Measurements from ENCODE around the gene POLRMT. TPM values are rescaled to one million over a fixed set of nuclear protein-coding genes. Genes with fewer than 3 reads are reported as not detected.
"Not testable (repeated sequence)": the region's sequence is repeated elsewhere in the genome, so short reads cannot be mapped to it uniquely, and the experiment has no call there.

The POLRMT gene
- total RNA-seq, 1 experiment from 2014 or later: 40.9 TPM

DNA sequence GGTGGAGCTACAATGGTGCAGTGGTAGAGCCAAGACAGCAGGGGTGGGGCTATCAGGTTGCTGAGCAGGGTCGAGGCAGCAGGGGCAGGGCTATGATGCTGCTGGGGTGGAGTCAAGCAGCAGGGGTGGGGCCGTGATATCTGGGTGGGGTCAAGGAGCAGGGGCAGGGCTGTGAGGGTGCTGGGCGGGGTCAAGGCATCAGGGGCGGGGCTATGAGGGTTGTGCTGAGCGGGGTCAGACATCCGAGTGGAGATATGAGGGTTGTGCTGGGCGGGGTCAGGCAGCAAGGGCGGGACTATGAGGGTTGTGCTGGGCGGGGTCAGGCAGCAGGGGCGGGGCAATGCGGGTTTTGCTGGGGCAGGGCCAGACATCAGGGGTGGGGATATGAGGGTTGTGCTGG is 29.0 kb downstream of the POLRMT start:
- Mint-ChIP-seq H3K4me1 (ENCODE audit: insufficient read depth, unreplicated experiment) (no peaks in the 10 kb centered on the region), H3K36me3 (ENCODE audit: insufficient read depth, unreplicated experiment) (no peaks in the 10 kb centered on the region), H3K9me3 (ENCODE audit: unreplicated experiment) (no peaks in the 10 kb centered on the region), H3K4me3 (ENCODE audit: unreplicated experiment) (no peak overlapping the region), H3K27ac (ENCODE audit: low read depth, unreplicated experiment) (no peak overlapping the region), H3K27me3 (ENCODE audit: insufficient read depth, unreplicated experiment) (no peaks in the 10 kb centered on the region)
- DNase-seq (ENCODE audit: unreplicated experiment): no peak
- ChIA-PET POLR2A (no interaction called here), CTCF (no interaction called here)
- intact Hi-C loops (cut with micrococcal nuclease): no loop called here
- BruUV-seq (replicated peaks): no TSS peak
- TF ChIP-seq, protein P1, sequence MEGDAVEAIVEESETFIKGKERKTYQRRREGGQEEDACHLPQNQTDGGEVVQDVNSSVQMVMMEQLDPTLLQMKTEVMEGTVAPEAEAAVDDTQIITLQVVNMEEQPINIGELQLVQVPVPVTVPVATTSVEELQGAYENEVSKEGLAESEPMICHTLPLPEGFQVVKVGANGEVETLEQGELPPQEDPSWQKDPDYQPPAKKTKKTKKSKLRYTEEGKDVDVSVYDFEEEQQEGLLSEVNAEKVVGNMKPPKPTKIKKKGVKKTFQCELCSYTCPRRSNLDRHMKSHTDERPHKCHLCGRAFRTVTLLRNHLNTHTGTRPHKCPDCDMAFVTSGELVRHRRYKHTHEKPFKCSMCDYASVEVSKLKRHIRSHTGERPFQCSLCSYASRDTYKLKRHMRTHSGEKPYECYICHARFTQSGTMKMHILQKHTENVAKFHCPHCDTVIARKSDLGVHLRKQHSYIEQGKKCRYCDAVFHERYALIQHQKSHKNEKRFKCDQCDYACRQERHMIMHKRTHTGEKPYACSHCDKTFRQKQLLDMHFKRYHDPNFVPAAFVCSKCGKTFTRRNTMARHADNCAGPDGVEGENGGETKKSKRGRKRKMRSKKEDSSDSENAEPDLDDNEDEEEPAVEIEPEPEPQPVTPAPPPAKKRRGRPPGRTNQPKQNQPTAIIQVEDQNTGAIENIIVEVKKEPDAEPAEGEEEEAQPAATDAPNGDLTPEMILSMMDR (IDR thresholded peaks at IDR 0.05; ENCODE audit: unreplicated experiment): no peak

GRCh38 chr19:603779-604178 is 29.6 kb downstream of the POLRMT start:
- BruUV-seq (replicated peaks); CTCF ChIA-PET; H3K4me1 Mint-ChIP-seq (ENCODE audit: insufficient read depth, unreplicated experiment); H3K9me3 Mint-ChIP-seq (ENCODE audit: unreplicated experiment); intact Hi-C loops (cut with micrococcal nuclease); DNase-seq (ENCODE audit: unreplicated experiment); POLR2A ChIA-PET; H3K36me3 Mint-ChIP-seq (ENCODE audit: insufficient read depth, unreplicated experiment); H3K27ac Mint-ChIP-seq (ENCODE audit: low read depth, unreplicated experiment); H3K4me3 Mint-ChIP-seq (ENCODE audit: unreplicated experiment); H3K27me3 Mint-ChIP-seq (ENCODE audit: insufficient read depth, unreplicated experiment): not testable (repeated sequence)

DNA sequence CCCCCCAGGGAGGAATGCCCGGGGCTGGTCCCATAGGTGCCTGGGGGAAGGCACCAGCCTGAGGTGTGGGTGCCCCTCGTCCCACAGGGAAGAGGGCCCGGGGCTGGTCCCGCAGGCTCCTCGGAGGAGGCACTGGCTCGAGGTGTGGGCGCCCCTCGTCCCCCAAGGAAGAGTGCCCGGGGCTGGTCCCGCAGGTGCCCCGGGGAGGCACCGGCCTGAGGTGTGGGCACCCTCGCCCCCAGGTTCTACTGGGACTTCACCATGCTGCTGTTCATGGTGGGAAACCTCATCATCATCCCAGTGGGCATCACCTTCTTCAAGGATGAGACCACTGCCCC is 30.1 kb downstream of the POLRMT start:
- POLR2A ChIA-PET; H3K27ac Mint-ChIP-seq (ENCODE audit: low read depth, unreplicated experiment); H3K27me3 Mint-ChIP-seq (ENCODE audit: insufficient read depth, unreplicated experiment); H3K4me3 Mint-ChIP-seq (ENCODE audit: unreplicated experiment); H3K9me3 Mint-ChIP-seq (ENCODE audit: unreplicated experiment); CTCF ChIA-PET; H3K36me3 Mint-ChIP-seq (ENCODE audit: insufficient read depth, unreplicated experiment); intact Hi-C loops (cut with micrococcal nuclease); BruUV-seq (replicated peaks); DNase-seq (ENCODE audit: unreplicated experiment); H3K4me1 Mint-ChIP-seq (ENCODE audit: insufficient read depth, unreplicated experiment): not testable (repeated sequence)

- no peaks in the 10 kb centered on the region for H3K36me3 Mint-ChIP-seq (ENCODE audit: insufficient read depth, unreplicated experiment)
- intact Hi-C loops (cut with micrococcal nuclease): no loop called here
- H3K4me3 Mint-ChIP-seq (ENCODE audit: unreplicated experiment): no peak overlapping the region
- H3K9me3 Mint-ChIP-seq (ENCODE audit: unreplicated experiment): no peaks in the 10 kb centered on the region
- no peak for DNase-seq (ENCODE audit: unreplicated experiment)
- no TSS peak for BruUV-seq (replicated peaks)
- TF ChIP-seq, protein P1 (IDR thresholded peaks at IDR 0.05; ENCODE audit: unreplicated experiment): no peak
- ChIA-PET POLR2A (no interaction called here), CTCF (no interaction called here)
- H3K27ac Mint-ChIP-seq (ENCODE audit: low read depth, unreplicated experiment): no peak overlapping the region
- H3K4me1 Mint-ChIP-seq (ENCODE audit: insufficient read depth, unreplicated experiment): no peaks in the 10 kb centered on the region
- no peaks in the 10 kb centered on the region for H3K27me3 Mint-ChIP-seq (ENCODE audit: insufficient read depth, unreplicated experiment)
Observed at GRCh38 chr19:602391-603301, 30.7 kb downstream of the POLRMT start.

GRCh38 chr19:601790-602189 is 31.5 kb downstream of the POLRMT start:
- Mint-ChIP-seq H3K4me1 (ENCODE audit: insufficient read depth, unreplicated experiment) (no peaks in the 10 kb centered on the region), H3K4me3 (ENCODE audit: unreplicated experiment) (no peak overlapping the region), H3K9me3 (ENCODE audit: unreplicated experiment) (no peaks in the 10 kb centered on the region), H3K36me3 (ENCODE audit: insufficient read depth, unreplicated experiment) (no peaks in the 10 kb centered on the region), H3K27ac (ENCODE audit: low read depth, unreplicated experiment) (no peak overlapping the region), H3K27me3 (ENCODE audit: insufficient read depth, unreplicated experiment) (no peaks in the 10 kb centered on the region)
- ChIA-PET CTCF (no interaction called here), POLR2A (no interaction called here)
- intact Hi-C loops (cut with micrococcal nuclease): no loop called here
- no peak for DNase-seq (ENCODE audit: unreplicated experiment)
- TF ChIP-seq, protein P1 (IDR thresholded peaks at IDR 0.05; ENCODE audit: unreplicated experiment): no peak
- no TSS peak for BruUV-seq (replicated peaks)
